ENCODE results near the gene PRTG.
A peak's percentile ranks its signal among the peaks of the same experiment; 100 is the strongest.

The PRTG gene

GRCh38 chr15:55681631-55682030 is 61.3 kb downstream of the PRTG start:
- TF ChIP-seq SUZ12 (IDR thresholded peaks at IDR 0.05), result no peak
- TF ChIP-seq BHLHE40 (IDR thresholded peaks at IDR 0.05; ENCODE audit: borderline replicate concordance), result no peak
- no peak for TF ChIP-seq NFRKB (IDR thresholded peaks at IDR 0.05)
- TF ChIP-seq FOXK2 (IDR thresholded peaks at IDR 0.05), result no peak
- TF ChIP-seq ZNF384 (IDR thresholded peaks at IDR 0.05), result no peak
- TF ChIP-seq FOXM1 (IDR thresholded peaks at IDR 0.05; ENCODE audit: borderline replicate concordance), result no peak
- no peak for TF ChIP-seq ARNT (IDR thresholded peaks at IDR 0.05)
- TF ChIP-seq L3MBTL2 (conservative IDR thresholded peaks at IDR 0.05), result no peak
- TF ChIP-seq SP1 (IDR thresholded peaks at IDR 0.05), result no peak
- no peak for TF ChIP-seq ELF4 (IDR thresholded peaks at IDR 0.05)
- TF ChIP-seq, protein P1, sequence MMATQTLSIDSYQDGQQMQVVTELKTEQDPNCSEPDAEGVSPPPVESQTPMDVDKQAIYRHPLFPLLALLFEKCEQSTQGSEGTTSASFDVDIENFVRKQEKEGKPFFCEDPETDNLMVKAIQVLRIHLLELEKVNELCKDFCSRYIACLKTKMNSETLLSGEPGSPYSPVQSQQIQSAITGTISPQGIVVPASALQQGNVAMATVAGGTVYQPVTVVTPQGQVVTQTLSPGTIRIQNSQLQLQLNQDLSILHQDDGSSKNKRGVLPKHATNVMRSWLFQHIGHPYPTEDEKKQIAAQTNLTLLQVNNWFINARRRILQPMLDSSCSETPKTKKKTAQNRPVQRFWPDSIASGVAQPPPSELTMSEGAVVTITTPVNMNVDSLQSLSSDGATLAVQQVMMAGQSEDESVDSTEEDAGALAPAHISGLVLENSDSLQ (IDR thresholded peaks at IDR 0.05), result no peak
- TF ChIP-seq CTBP1 (IDR thresholded peaks at IDR 0.05; ENCODE audit: borderline replicate concordance), result no peak
- no peak for TF ChIP-seq LEF1 (IDR thresholded peaks at IDR 0.05; ENCODE audit: borderline replicate concordance)
- no peak for TF ChIP-seq FOXA1 (IDR thresholded peaks at IDR 0.05)
- TF ChIP-seq HDGF (IDR thresholded peaks at IDR 0.05; ENCODE audit: borderline replicate concordance), result no peak
- no peak for TF ChIP-seq TARDBP (IDR thresholded peaks at IDR 0.05)
- ChIA-PET CTCF (interaction anchor here (0.6 kb wide), 1 partner anchor 156 kb away, joined by 3 read pairs; no protein-coding TSS in a partner anchor), POLR2A (no interaction called here)
- no peak for DNase-seq (ENCODE audit: extremely low spot score)

DNA sequence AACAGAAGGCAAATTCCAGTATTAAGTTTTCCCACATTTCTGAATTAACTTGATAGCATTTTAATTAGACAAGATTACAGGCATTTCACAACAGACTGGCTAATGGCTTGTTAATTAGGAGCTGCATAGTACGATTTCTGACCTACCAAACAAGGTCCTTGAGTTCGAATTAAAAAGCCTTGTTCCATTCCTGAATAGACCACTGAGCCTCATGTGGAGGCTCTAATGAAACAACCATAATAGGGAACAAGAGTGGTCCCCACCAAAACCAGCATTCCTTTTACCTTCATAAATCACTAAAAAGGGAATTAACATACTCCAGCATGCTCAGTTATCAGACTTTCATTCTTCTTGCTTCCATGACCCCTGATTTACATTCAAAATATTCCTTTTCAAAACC is 66.4 kb downstream of the PRTG start:
- no peak for TF ChIP-seq HDGF (IDR thresholded peaks at IDR 0.05; ENCODE audit: borderline replicate concordance)
- no peak for TF ChIP-seq SP1 (IDR thresholded peaks at IDR 0.05)
- no peak for TF ChIP-seq FOXM1 (IDR thresholded peaks at IDR 0.05; ENCODE audit: borderline replicate concordance)
- no peak for TF ChIP-seq FOXA1 (IDR thresholded peaks at IDR 0.05)
- ChIA-PET POLR2A (no interaction called here), CTCF (no interaction called here)
- DNase-seq (ENCODE audit: extremely low spot score), result no peak

- TF ChIP-seq HDGF (IDR thresholded peaks at IDR 0.05; ENCODE audit: borderline replicate concordance), result no peak
- no peak for TF ChIP-seq SUZ12 (IDR thresholded peaks at IDR 0.05)
- TF ChIP-seq TARDBP (IDR thresholded peaks at IDR 0.05), result no peak
- no peak for TF ChIP-seq LEF1 (IDR thresholded peaks at IDR 0.05; ENCODE audit: borderline replicate concordance)
- TF ChIP-seq BHLHE40 (IDR thresholded peaks at IDR 0.05; ENCODE audit: borderline replicate concordance), result no peak
- TF ChIP-seq SP1 (IDR thresholded peaks at IDR 0.05), result no peak
- TF ChIP-seq, protein P1 (IDR thresholded peaks at IDR 0.05), result no peak
- no peak for TF ChIP-seq CTBP1 (IDR thresholded peaks at IDR 0.05; ENCODE audit: borderline replicate concordance)
- TF ChIP-seq FOXK2 (IDR thresholded peaks at IDR 0.05), result no peak
- TF ChIP-seq ELF4 (IDR thresholded peaks at IDR 0.05), result no peak
- no peak for TF ChIP-seq NFRKB (IDR thresholded peaks at IDR 0.05)
- TF ChIP-seq FOXA1 (IDR thresholded peaks at IDR 0.05), result no peak
- TF ChIP-seq FOXM1 (IDR thresholded peaks at IDR 0.05; ENCODE audit: borderline replicate concordance), result no peak
- TF ChIP-seq L3MBTL2 (conservative IDR thresholded peaks at IDR 0.05), result no peak
- TF ChIP-seq ZNF384 (IDR thresholded peaks at IDR 0.05), result no peak
- POLR2A ChIA-PET, result no interaction called here
- no peak for DNase-seq (ENCODE audit: extremely low spot score)
- CTCF ChIA-PET, result no interaction called here
Observed at GRCh38 chr15:55673287-55673686, 69.7 kb downstream of the PRTG start.

GRCh38 chr15:55669270-55669669 is 73.7 kb downstream of the PRTG start:
- ChIA-PET POLR2A (no interaction called here), CTCF (no interaction called here)
- TF ChIP-seq L3MBTL2 (conservative IDR thresholded peaks at IDR 0.05) (no peak), FOXA1 (IDR thresholded peaks at IDR 0.05) (no peak), HDGF (IDR thresholded peaks at IDR 0.05; ENCODE audit: borderline replicate concordance) (no peak), TARDBP (IDR thresholded peaks at IDR 0.05) (no peak), FOXM1 (IDR thresholded peaks at IDR 0.05; ENCODE audit: borderline replicate concordance) (no peak), ELF4 (IDR thresholded peaks at IDR 0.05) (no peak), SUZ12 (IDR thresholded peaks at IDR 0.05) (no peak)
- TF ChIP-seq, protein P1 (IDR thresholded peaks at IDR 0.05), result no peak

DNA sequence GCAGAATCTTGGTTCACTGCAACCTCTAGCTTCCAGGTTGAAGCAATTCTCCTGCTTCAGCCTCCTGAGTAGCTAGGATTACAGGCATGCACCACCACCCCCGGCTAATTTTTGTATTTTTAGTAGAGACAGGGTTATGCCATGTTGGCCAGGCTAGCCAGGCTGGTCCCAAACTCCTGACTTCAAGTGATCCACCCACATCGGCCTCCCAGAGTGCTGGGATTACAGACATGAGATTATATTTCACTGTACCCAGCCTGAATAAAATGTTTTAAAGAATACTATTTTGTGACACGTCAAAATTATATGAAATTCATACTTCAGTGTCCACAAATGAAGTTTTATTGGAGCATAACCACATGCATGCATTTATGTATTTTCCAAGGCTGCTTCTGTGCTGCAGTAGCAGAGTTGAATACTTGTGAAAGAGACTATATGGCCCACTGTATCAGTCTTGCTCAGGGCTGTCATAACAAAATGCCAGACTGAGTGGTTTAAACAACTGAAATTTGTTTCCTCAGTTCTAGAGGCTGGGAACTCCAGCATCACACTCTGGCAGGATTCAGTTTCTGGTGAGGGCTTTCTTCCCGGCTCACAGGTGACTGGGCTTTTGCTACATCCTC is 77.2 kb downstream of the PRTG start:
- ChIA-PET POLR2A (no interaction called here), CTCF (no interaction called here)
- no peak for DNase-seq (ENCODE audit: extremely low spot score)

More at GRCh38 chr15:55669270-55669669, 73.7 kb downstream of the PRTG start:
- no peak for DNase-seq (ENCODE audit: extremely low spot score)

DNA sequence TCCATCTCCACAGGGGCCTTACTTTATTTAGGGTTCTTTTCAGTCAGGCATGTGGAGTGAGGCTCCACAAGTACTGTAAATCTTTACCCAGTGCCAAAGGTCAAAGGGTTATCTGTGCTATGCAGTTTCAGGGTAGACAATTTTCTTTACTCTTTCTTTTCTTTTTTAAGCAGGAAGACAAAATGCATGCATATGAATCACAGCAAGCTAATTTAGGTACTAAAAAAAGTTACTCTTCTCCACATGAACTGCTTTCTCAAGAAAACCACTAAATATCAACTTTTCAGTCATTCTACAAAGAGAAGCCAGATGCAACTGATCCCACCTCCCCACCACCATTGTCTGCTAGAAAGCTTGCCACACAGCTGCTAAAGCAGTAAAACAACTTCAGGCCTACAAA is 81.5 kb downstream of the PRTG start:
- ChIA-PET CTCF (no interaction called here), POLR2A (no interaction called here)
- no peak for DNase-seq (ENCODE audit: extremely low spot score)
- TF ChIP-seq SUZ12 (IDR thresholded peaks at IDR 0.05), result no peak
- TF ChIP-seq FOXK2 (IDR thresholded peaks at IDR 0.05), result no peak
- no peak for TF ChIP-seq SP1 (IDR thresholded peaks at IDR 0.05)
- TF ChIP-seq TARDBP (IDR thresholded peaks at IDR 0.05), result no peak
- TF ChIP-seq HDGF (IDR thresholded peaks at IDR 0.05; ENCODE audit: borderline replicate concordance), result no peak
- no peak for TF ChIP-seq FOXM1 (IDR thresholded peaks at IDR 0.05; ENCODE audit: borderline replicate concordance)
- no peak for TF ChIP-seq ARNT (IDR thresholded peaks at IDR 0.05)
- no peak for TF ChIP-seq ZNF384 (IDR thresholded peaks at IDR 0.05)
- no peak for TF ChIP-seq NFRKB (IDR thresholded peaks at IDR 0.05)
- TF ChIP-seq LEF1 (IDR thresholded peaks at IDR 0.05; ENCODE audit: borderline replicate concordance), result no peak
- TF ChIP-seq, protein P1 (IDR thresholded peaks at IDR 0.05), result peak; percentile 45
- TF ChIP-seq BHLHE40 (IDR thresholded peaks at IDR 0.05; ENCODE audit: borderline replicate concordance), result no peak
- TF ChIP-seq L3MBTL2 (conservative IDR thresholded peaks at IDR 0.05), result no peak
- TF ChIP-seq CTBP1 (IDR thresholded peaks at IDR 0.05; ENCODE audit: borderline replicate concordance), result peak; percentile 10; the same call in 1 of the 2 replicates
- no peak for TF ChIP-seq FOXA1 (IDR thresholded peaks at IDR 0.05)
- no peak for TF ChIP-seq ELF4 (IDR thresholded peaks at IDR 0.05)

More for the DNA sequence above, 77.2 kb downstream of the PRTG start:
- TF ChIP-seq HDGF (IDR thresholded peaks at IDR 0.05; ENCODE audit: borderline replicate concordance) (no peak), NFRKB (IDR thresholded peaks at IDR 0.05) (no peak), LEF1 (IDR thresholded peaks at IDR 0.05; ENCODE audit: borderline replicate concordance) (no peak)

All from HEK293T (cell line).